ENCODE data around the gene DBH.

The DBH gene

GRCh38 chr9:133609311-133610098 lies 26.7 kb upstream of the DBH start, which contains the start of gene FAM163B:
FAM163B (minus strand) TSS chr9:133609389; CDS start chr9:133580223, 29,166 bp downstream.
- TF ChIP-seq CTCF (IDR thresholded peaks at IDR 0.05) (no peak), ZFX (IDR thresholded peaks at IDR 0.05; ENCODE audit: borderline replicate concordance) (no peak)
- no peak within 1 kb of the TSS for H3K27ac ChIP-seq

GRCh38 chr9:133610845-133611244 lies 25.3 kb upstream of the DBH start:
- TF ChIP-seq ZFX (IDR thresholded peaks at IDR 0.05; ENCODE audit: borderline replicate concordance) (no peak), CTCF (IDR thresholded peaks at IDR 0.05) (no peak)
- H3K27ac ChIP-seq = no peak overlapping the region

- no peak overlapping the region for H3K27ac ChIP-seq
- TF ChIP-seq CTCF (IDR thresholded peaks at IDR 0.05) = no peak
- no peak for TF ChIP-seq ZFX (IDR thresholded peaks at IDR 0.05; ENCODE audit: borderline replicate concordance)
Observed at GRCh38 chr9:133612051-133612450, 24.1 kb upstream of the DBH start.

- no peak overlapping the region for H3K27ac ChIP-seq
- TF ChIP-seq CTCF (IDR thresholded peaks at IDR 0.05) = no peak
- TF ChIP-seq ZFX (IDR thresholded peaks at IDR 0.05; ENCODE audit: borderline replicate concordance) = no peak
Observed at GRCh38 chr9:133612816-133613215, 23.3 kb upstream of the DBH start.

- H3K27ac ChIP-seq = no peak overlapping the region
- TF ChIP-seq CTCF (IDR thresholded peaks at IDR 0.05) = no peak
- TF ChIP-seq ZFX (IDR thresholded peaks at IDR 0.05; ENCODE audit: borderline replicate concordance) = no peak
Observed at GRCh38 chr9:133613432-133613831, 22.7 kb upstream of the DBH start.

GRCh38 chr9:133614056-133614455 lies 22.1 kb upstream of the DBH start:
- no peak overlapping the region for H3K27ac ChIP-seq
- TF ChIP-seq ZFX (IDR thresholded peaks at IDR 0.05; ENCODE audit: borderline replicate concordance) (no peak), CTCF (IDR thresholded peaks at IDR 0.05) (no peak)

- TF ChIP-seq CTCF (IDR thresholded peaks at IDR 0.05) (no peak), ZFX (IDR thresholded peaks at IDR 0.05; ENCODE audit: borderline replicate concordance) (no peak)
- no peak overlapping the region for H3K27ac ChIP-seq
Observed at GRCh38 chr9:133614678-133615077, 21.5 kb upstream of the DBH start.
